ENCODE results near the gene TMEM182.

Gene TMEM182, protein sequence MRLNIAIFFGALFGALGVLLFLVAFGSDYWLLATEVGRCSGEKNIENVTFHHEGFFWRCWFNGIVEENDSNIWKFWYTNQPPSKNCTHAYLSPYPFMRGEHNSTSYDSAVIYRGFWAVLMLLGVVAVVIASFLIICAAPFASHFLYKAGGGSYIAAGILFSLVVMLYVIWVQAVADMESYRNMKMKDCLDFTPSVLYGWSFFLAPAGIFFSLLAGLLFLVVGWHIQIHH

DNA sequence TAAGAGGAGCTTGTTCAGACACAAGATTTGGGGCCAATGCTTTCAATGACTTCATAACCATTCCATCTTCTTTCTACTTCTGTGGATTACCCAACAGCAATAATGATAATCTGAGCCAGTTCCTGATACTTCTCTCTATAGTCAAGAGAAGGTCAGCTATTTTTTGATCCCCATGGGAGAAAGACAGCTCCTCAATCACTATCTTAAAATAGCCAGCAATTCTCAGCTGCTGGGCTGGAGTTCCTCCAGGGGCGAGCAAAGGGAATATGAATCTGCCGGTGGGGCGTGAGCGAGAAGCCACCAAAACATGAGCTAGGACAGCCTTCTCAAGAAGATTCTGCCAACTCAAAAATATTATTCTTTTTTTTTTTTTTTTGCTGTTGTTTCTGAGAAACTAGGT is at the start of gene TMEM182:
TSS of gene TMEM182 (plus strand) at position 269 of the 400 bp plus-strand sequence. CDS start 187 bp downstream, outside the sequence.
- no peak for DNase-seq

DNA sequence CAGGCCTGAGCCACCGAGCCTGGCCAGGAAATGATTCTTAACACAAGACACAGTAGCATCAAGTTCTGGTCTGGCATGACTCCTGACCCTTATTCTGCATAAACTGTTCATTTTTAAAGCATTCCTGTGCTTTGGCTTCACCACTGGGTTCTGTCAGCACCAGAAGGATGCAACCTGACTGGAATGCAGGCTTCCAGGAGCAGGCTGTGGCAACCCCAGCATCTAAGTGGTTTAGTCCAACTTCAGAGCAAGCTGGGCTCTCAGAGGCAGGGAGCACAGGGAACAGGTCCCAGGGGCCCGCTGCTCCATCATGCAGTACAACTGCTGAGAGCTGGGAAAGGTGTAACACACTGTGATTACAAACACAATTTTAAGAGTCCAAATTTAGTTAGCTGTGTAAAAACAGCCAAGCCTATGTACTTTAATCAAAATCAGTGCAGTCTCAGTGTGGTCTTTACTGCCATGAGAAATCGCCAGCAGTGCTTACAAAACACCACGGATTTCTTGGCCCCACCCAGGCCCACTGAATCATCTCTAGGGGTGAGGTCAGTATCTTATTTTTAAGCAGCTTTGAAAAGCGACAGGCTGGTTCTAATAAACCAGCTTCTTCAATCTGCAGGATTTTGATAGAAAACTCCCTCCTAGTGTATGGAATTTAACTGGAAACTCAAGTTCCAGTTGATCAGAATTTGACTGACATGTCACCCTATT is 44.4 kb upstream of the TMEM182 start:
- DNase-seq: no peak

DNA sequence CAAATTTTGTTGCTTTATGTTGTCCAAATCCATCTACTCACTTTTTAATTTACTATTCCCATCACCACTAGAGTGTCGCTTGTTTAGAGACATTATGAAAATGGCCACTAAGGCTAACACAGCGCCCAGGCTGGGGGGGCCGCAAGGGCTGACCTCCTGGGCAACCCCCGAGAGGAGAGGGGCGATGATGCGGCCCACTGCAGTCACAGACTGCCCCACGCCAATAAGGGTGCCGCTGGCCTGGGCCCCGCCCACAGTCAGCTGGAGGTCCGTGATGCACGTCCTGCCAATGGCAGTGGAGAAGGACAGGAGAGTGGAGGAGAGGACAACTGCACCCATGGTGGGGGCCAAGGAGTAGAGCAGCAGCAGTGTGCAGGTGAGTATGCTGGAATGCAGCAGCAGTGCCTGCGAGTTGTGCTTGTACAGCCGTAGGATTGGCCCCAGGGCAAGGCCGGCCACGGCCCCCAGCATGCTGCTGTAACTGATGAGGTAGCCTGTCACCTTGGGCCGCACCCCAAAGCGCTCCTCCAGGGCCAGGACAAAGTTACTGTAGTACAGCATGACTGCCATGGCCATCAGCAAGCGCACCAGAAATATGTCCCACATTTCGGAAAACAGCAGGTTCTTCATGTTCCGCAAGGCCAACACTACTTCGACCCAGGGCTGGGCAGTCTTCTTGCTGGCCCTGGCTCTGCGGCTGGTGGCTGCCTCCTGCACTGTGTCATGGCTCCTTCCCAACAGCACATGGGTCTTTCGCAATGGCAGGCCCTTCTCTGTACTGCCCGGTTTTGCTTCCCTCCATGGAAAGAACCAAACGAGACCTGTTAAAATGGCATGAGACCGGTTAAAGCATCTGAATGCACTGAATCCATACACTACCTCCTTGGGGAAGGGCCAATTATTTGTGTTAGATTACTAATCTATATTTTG is 43.2 kb upstream of the TMEM182 start:
- no peak for DNase-seq

DNA sequence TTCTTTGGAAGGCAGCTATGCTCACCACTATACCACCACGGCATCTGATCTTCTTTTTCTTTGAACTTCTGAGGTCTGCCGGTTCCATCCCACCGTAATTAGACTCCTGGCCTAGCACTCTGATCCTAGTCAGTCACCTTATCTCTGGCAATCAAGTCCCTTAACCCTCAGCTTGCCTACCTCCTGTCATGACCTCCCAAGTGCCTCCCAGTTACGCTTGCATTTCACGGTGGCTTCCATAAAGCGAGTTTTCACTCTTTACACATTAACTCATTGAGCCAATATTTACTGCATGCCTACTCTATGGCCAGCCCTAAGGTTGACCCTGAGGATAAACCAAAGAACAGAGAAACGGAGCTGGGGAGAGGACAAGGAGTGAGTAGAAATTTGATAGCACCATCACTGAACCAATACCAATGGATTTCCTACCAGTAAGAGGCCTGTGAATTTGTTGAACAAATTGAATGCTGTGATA is 37.8 kb upstream of the TMEM182 start:
- DNase-seq: no peak

DNA sequence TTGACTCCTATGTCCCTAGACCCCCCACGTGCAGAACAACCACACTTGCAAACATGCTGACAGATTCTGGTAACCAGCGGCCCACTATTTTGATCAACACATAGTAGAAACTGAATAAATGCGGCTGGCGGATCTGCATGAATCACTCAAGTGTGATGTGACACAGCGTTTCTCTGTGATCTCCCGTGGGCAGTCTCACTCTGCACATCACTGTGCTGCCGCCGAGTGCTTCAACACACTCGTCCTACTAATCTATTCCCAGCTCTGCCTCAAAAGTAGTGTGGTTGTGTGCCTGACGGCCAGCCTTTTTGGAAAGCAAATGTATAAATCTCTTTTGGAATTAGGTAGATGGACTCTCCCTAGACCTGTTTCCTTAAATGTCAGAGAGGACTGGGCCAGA is 37.3 kb upstream of the TMEM182 start:
- no peak for DNase-seq

DNA sequence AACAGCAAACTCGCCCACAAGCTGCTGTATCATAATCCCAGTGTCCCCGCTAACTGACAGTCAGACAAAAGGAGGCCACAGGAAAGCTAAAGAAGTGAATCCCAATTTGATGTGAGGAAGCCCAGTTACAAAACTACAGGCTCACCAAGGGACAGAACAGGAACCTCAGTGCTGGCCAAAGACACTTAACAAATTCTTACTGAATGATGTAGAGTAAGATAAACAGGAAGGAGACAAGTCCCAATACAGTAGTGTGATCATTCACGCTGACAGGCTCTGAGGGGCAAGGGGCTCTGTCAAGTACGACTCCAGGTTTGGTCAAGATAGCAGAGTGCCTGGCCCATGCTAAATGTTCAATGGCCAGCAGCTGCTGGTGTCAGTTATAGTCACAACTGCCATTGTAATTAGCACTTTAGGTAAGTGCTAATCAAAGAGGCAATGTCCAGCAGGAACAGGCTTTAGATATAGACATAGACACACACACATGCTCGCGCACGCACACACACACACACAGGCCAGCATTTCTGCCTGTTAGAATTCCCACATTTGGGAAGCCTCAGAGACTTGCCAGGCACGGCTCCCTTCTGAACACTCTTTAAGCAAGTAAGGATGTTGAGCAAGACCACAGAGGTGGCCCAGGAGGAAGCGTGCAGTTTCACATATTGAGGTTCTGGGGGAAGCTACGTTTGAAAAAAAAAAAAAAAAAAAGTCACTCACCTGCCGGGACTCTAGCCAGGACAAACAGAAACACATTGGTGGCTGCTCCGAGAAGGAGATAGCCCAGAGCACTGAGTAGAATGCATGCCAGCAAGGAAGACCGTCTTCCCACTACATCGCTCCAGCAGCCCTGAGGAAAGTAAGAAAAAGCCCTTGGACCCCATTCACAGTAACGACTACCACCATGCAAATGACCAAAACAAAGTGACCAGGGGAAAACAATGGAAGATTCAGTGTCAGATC is 35.4 kb upstream of the TMEM182 start:
- DNase-seq: no peak

DNA sequence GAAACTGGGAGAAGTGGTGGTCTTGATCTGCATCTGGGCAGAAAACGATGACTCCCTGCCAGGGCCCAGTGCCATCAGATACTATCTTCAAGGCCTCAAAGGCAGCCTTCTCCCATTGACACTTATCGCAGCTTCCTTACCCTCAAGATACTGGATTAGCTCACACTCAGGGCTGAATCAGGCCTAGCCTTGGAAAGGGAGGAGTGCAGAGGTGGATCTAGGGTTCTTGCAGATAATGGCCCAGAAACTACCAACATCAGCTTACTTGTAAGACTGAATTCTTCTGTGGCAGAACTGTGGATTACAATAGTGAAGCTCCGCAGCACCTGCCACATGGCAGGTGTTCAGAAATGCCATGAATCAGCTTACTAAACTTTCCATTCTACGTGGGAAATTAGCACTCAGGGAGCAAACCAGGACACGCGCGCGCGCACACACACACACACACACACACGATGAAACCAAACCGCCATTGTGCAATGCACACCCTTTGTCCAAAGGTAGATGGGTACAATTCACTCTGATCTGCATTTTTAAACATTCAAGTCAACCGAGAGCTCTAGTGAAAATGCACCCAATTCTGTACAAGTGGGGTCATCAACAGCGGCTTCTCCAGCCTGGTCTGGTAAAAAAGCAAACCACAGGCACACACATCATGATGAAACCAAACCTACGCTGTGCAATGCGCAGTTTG is 26.3 kb upstream of the TMEM182 start:
- peak; percentile 11 for DNase-seq

DNA sequence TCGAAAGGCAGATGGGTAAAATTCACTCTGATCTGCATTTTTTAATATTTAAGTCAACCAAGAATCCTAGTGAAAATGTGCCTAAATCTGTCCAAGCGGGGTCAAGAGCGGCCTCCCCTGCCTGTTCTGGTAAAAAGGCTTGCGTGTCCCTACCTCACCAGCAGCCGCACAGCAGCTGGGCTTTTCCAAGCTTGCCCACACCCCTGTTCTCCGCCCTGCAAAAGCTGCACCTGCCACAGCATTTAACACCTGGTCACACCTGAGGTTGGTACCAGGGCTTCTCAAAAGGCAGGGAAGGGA is 25.8 kb upstream of the TMEM182 start:
- DNase-seq: no peak

DNA sequence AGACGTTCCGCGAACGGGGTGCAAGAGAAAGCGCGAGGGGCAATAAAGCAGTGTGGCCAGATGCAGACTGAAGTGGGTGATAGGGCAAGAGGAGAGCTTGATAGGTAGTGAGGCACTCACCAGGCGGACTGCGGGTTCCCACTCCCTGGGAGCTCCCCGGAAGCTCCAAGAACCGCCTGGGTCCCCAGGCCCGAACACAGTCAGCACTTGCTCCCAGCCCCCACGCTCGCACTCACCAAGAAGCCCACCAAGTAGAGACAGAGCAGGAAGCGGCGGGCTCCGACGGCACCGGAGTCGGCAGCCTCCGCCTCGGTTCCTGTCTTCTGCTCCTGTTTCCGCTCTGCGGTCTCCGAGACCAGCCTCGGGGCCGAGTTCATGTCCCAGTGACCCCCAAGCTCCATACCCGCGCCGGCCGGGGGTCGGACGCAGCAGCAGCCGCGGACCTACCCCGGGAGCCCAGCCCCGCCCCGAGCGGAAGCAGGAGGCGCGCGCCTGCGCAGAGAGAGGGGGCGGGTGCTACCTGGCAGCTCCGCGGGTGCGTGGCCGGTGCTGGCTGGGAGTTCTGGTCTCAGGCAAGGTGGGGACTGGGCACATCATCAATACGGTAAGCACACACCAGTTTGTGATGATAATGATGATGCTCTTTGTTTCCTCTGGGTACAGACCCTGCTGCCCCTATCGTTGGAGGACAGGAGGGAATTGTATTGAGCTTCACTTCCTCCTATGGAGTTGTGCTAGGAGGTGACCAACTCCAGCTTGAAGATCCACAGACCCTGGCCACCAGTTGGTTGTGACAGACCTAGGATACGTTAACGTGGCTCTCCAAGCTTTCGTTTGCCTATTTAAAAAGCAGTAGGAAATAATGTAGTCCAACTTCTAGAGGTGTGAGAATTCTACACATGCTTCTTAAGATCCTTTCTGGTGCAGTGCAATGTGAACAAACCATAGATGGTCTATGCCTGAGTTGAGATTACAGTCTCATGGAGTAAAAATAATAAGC is 25.1 kb upstream of the TMEM182 start:
- DNase-seq: peak; percentile 84

DNA sequence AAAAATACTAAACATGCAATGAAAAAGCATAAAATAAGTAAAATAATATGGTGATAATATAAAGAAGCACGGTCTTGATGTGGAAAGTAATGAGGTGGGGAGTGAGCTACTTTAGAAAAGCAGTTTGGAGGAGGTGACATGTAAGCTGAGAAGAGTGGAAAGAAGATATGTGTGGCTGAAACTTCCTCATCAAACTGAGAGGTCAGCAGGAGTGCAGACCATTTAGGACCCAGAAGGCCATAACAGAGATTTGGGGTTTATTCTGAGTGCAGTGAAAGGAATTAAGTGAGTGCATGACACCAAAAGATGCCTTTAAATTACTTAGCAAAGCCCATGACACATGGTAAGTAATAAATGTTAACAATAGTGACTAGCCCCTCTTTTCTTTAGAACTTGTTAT is 24.4 kb upstream of the TMEM182 start:
- no peak for DNase-seq

DNA sequence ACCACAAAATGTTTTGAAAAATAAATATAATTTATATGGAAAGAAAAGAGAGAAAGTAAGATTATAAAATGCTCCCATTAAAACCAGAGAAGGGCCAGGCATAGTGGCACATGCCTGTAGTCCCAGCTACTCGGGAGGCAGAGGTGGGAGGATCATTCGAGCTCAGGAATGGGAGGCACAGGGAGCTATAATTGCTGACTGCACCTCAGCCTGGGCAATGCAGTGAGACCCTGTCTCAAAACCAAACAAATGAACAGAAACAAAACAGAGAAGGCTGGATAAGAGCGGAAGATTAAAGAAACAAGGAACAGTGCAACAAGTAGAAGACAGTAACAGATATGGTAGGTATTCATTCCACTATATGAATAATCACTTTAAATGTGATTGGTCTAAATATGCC is 18.6 kb upstream of the TMEM182 start:
- no peak for DNase-seq

DNA sequence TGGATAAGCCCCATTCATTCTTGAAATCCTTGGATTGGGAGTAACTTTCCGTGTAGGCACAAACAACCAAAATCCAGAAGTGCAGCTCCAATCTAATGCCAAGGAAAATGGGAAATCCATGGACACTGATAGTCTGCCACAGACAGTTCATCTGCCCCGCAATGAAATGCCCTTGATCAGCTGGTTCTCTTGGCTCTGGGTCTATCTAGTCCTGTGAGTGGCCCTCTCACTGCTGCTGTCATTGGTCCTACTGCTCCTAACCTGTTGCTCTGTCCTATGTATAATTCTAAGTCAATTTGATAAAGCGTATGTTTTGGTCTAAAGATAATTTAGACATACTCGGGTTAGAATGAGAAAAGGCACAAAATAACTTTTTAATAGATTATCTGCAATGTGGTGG is 13.7 kb upstream of the TMEM182 start:
- DNase-seq: no peak

DNA sequence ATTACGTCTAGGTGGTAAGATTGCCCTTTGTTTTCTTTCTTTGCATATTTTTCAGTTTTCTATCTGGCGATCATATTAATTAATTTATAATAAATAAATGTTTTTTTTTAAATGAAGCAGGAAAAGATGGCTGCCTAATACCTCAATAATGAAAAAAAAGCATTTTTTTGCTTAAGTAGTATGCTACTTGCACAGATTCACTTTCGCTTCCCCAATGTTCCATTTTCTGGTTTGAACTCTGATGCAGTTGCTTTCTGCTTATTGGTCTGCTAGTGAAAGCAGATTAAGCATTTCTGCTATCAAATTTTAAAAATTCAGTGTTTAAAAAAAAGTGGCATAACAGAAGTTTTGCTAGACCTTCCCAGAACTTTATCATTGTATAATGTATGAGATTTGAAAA is 11.9 kb upstream of the TMEM182 start:
- no peak for DNase-seq

DNA sequence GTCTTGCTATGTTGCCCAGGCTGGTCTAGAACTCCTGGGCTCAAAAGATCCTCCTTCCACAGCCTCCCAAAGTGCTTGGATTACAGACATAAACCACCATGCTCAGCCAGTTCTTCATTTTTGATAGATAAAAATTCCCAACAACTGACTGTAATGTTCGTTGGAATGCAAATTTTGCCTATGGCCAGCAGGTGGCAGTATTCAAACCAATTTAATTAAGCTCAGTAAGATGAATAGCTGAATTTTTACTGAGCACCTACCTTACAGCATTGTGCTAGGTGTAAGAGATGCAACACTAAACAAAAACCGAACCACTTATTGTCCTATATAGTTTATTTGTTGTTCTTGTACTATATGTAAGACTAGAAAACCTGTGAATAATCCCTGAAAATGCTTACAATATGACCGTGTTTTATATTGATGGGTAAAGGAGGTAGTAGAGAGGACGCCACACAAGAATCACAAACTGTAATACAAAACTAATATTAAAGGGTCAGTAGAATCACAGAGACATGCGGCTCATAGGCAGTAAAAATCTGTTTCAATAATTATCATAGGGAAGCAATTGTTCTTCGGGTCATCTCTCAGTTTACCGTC is 8.2 kb upstream of the TMEM182 start:
- DNase-seq: peak; percentile 49

DNA sequence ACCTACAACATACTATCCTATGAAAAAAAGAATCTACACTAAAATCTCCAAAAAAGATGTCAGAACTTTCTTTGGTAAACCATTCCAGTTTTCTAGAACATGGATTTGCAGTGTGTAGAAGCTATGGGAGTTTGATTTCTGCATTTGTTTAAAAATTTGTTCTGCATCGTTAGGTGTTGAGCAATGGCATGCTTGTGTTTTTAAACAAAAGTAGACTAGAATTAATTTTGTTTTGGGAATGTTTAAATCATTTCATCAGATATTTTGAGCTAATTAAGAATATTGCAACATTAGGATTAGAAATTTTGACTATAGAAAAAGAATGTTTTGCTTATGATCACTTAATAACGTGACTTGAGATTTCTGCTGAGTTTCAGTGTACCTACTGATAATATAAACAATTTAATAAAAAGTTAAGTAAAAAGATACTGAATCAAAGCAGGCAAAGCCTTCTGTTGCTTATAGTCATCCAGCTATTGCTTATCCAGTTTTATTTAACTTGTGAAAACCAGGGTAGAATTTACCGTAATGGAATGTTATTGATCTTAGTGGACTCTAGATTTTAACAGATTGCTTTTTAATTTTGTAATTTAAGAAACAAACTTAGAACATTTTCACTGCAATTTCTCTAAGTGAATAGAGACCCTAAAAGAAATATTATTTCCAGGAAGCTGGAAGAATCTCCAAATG is 7.2 kb upstream of the TMEM182 start:
- DNase-seq: no peak

DNA sequence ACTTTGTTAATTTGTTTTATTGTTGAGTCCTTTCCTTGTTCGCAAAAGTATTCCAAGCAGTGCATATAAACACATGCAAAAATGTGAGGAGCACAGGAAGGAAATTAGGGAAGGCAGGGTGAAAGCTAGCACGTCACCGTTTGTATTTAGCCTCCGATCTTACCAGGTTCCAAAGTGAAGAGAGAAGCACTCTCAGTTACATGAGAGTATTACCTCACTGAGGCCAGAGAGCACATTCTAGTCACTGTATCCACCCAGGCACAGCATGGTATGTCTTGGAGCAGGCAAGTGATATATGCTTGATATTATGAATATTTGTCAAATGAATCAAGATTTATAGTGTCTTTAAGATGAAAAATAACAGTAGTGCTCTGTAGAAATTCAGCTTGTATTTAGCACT is 6.5 kb upstream of the TMEM182 start:
- DNase-seq: no peak

DNA sequence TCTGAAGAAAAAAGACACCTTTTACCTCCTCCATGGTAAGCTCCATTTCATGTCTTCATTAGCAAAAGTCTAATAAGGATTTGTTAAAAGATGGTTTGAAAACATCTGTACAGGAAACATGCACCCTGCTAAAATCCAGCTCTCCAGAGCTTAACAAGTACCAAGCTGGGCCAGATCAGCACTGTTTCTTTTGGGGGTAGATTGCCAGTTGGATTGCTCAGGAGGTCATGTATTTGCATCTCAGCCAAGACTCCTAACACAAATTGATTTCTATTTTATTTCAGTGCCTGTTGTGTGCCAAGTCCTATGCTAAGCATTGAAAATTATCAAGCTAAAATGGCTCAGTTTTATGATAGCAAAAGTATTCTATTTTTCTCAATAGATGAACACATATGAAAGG is 3.4 kb upstream of the TMEM182 start:
- no peak for DNase-seq

DNA sequence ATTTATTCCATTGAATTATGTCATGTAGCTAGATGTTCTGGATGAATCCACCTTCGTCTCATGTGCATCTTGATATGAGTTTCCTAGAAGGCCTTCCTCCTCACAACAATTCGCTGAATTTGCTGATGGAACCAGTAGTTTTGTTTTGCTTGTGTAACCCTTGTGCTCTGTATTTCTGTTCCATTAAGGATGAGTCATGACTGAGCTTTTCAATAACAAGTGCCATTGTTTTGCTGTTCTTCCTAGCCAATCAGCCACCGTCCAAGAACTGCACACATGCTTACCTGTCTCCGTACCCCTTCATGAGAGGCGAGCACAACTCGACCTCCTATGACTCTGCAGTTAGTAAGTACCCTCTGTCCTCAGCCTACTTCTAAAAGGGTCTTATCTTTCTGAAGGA is 2.3 kb downstream of the TMEM182 start:
- no peak for DNase-seq

DNA sequence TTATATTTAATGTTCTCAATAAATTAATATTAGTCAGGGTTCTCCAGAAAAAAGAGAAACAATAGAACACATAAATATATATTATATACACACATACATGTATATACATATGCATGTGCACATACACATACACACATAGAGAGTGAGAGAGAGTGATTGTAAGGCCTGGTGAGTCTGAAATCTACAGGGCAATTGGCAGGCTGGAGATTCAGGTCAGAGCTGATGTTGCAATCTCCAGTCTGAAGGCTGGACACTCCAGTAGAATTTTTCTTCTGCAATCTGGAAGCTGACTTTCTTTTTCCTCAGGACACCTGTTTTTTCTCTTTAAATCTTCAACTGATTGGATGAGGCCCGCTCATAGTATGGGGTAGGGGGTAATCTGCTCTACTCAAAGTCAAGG is 3.2 kb downstream of the TMEM182 start:
- no peak for DNase-seq

DNA sequence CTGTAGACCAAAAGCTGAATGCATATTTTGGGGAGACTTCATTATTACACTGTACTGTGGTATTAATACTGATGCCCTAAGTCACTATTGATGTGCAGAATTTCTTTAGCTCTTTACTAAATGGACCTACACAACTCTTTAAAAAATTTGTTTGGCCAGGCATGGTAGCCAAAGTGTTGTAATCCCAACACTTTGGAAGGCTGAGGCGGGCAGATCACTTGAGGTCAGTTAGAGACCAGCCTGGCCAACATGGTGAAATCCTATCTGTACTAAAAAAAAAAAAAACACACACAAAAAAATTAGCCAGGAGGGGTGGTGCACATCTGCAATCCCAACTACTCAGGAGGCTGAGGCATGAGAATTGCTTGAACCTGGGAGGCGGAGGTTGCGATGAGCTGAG is 6.4 kb downstream of the TMEM182 start:
- no peak for DNase-seq
